ENCODE data around the gene STAT3. TPM values are rescaled to one million over a fixed set of nuclear protein-coding genes. Genes with fewer than 3 reads are reported as not detected.
"Not testable (repeated sequence)": the region's sequence is repeated elsewhere in the genome, so short reads cannot be mapped to it uniquely, and the experiment has no call there.

Gene STAT3
- total and polyA plus RNA-seq, 2 donors from 2014 or later: 55.6 to 327 TPM

DNA sequence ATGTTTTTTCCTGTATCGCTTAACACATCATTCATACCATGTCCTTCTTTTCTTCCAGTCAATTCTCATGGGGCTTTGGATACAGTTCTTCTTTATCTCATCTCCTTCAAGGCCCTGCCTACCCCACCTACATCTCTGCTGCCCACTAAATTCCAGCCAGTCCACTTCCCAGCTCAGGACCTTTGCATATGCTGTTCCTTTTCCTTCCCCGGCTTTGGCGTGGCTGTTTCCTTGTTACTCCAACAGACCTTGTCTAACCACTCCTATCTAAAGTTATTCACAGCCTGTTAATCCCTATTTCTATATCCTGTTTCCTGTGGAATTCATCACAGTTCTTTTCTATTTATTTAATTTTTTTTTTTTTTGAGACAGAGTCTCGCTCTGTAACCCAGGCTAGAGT lies 6.6 kb upstream of the STAT3 start:
- Histone ChIP-seq H3K9me3 (ENCODE audit: control insufficient read depth in 2 of 3, insufficient read depth in 1 of 3, low read length in 3 of 3) (no peaks in the 10 kb centered on the region), H3K27me3 (ENCODE audit: control insufficient read depth, insufficient read depth, low read length) (no peaks in the 10 kb centered on the region), H3K36me3 (ENCODE audit: control insufficient read depth in 2 of 3, insufficient read depth in 3 of 3, low read length in 3 of 3) (no peaks in the 10 kb centered on the region), H3K27ac (ENCODE audit: low read depth in 2 of 2, low read length in 2 of 2) (no peak overlapping the region), H3K9ac (ENCODE audit: low read length in 3 of 3) (no peak overlapping the region), H3K4me3 (ENCODE audit: low read length in 3 of 3) (no peak overlapping the region), H3K4me1 (ENCODE audit: control insufficient read depth in 2 of 3, insufficient read depth in 2 of 3, low read depth in 1 of 3, low read length in 3 of 3) (no peaks in the 10 kb centered on the region)
- DNase-seq (no peak), FAIRE-seq (no peak)
- intact Hi-C loops (cut with DNase I): no loop called here
- TF ChIP-seq CTCF (IDR thresholded peaks at IDR 0.05; ENCODE audit: borderline replicate concordance, extremely low read depth, insufficient read depth): no peak

DNA sequence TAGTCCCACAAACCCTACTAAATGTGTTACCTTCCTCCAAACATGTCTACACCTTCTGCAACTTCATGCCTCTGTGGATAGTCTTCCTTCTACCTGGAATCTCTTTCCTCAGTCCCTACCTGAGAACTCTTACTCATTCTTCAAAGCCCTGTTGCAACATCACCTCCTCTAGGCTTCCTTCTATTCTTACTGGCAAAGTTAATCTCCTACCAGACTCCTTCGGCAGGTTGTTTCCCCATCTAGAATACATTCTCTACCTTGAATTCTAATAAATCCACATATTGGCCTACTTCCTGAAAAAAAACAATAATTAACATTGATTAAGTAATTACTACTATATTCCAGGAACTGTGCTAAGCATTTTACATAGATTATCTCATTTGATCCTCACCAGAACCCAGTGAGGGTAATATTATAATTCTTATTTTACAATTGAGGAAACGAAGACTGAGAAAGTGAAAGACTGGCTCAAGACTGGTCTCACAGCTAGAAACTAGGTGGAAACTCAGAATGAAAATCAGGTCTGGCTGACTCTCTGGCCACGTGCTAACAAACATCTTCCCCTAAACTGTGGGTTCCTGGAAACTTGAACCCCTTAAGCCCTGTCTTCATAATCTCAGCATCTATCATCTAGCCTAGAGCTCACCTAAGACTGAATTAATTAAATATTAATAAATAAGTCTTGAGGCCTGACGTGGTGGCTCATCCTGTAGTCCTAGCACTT lies 4.6 kb upstream of the STAT3 start:
- no peak overlapping the region for H3K4me3 ChIP-seq (ENCODE audit: low read length in 3 of 3)
- intact Hi-C loops (cut with DNase I): no loop called here
- no peak for TF ChIP-seq CTCF (IDR thresholded peaks at IDR 0.05; ENCODE audit: borderline replicate concordance, extremely low read depth, insufficient read depth)
- FAIRE-seq (no peak), DNase-seq (no peak)
- H3K9ac ChIP-seq (ENCODE audit: low read length in 3 of 3): no peak overlapping the region
- H3K9me3 ChIP-seq (ENCODE audit: control insufficient read depth in 2 of 3, insufficient read depth in 1 of 3, low read length in 3 of 3): no peaks in the 10 kb centered on the region
- no peaks in the 10 kb centered on the region for H3K27me3 ChIP-seq (ENCODE audit: control insufficient read depth, insufficient read depth, low read length)
- H3K27ac ChIP-seq (ENCODE audit: low read depth in 2 of 2, low read length in 2 of 2): no peak overlapping the region
- peaks cover 0 to 4% (median 2%) of the 10 kb centered on the region in 3 donors for H3K4me1 ChIP-seq (ENCODE audit: control insufficient read depth in 2 of 3, insufficient read depth in 2 of 3, low read depth in 1 of 3, low read length in 3 of 3)
- H3K36me3 ChIP-seq (ENCODE audit: control insufficient read depth in 2 of 3, insufficient read depth in 3 of 3, low read length in 3 of 3): no peaks in the 10 kb centered on the region

- H3K9me3 ChIP-seq (ENCODE audit: control insufficient read depth in 2 of 3, insufficient read depth in 1 of 3, low read length in 3 of 3); H3K36me3 ChIP-seq (ENCODE audit: control insufficient read depth in 2 of 3, insufficient read depth in 3 of 3, low read length in 3 of 3); FAIRE-seq; intact Hi-C loops (cut with DNase I); H3K4me1 ChIP-seq (ENCODE audit: control insufficient read depth in 2 of 3, insufficient read depth in 2 of 3, low read depth in 1 of 3, low read length in 3 of 3); H3K9ac ChIP-seq (ENCODE audit: low read length in 3 of 3); H3K4me3 ChIP-seq (ENCODE audit: low read length in 3 of 3); H3K27ac ChIP-seq (ENCODE audit: low read depth in 2 of 2, low read length in 2 of 2); H3K27me3 ChIP-seq (ENCODE audit: control insufficient read depth, insufficient read depth, low read length); DNase-seq: not testable (repeated sequence)
Observed at GRCh38 chr17:42391439-42391838, 3.2 kb upstream of the STAT3 start.

DNA sequence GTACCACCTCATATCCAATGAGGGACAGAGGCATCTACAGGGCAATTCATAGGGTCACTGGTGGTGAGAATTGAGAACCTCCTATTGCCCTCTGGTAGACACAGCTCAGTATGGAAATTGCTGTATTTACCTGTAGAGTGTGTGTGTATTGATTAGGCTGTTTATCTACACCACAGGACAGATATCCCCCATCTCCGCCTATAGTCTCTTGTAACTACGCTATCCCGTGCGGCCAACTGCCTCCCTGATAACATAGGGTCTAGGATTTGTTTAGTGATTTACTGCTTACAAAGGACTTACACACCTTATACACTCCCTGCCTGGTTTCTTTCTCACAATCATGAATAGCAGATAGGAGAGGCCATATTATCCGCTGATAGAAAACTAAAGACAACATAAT lies 1.7 kb upstream of the STAT3 start:
- Histone ChIP-seq H3K9me3 (ENCODE audit: control insufficient read depth in 2 of 3, insufficient read depth in 1 of 3, low read length in 3 of 3) (no peaks in the 10 kb centered on the region), H3K4me3 (ENCODE audit: low read length in 3 of 3) (no peak overlapping the region), H3K27ac (ENCODE audit: low read depth in 2 of 2, low read length in 2 of 2) (peak overlapping the region in 1 of 2 donors; percentile 86), H3K9ac (ENCODE audit: low read length in 3 of 3) (no peak overlapping the region), H3K36me3 (ENCODE audit: control insufficient read depth in 2 of 3, insufficient read depth in 3 of 3, low read length in 3 of 3) (no peaks in the 10 kb centered on the region), H3K27me3 (ENCODE audit: control insufficient read depth, insufficient read depth, low read length) (no peaks in the 10 kb centered on the region), H3K4me1 (ENCODE audit: control insufficient read depth in 2 of 3, insufficient read depth in 2 of 3, low read depth in 1 of 3, low read length in 3 of 3) (peaks cover 2 to 7% (median 3%) of the 10 kb centered on the region in 3 donors)
- FAIRE-seq: no peak
- DNase-seq: no peak
- intact Hi-C loops (cut with DNase I): no loop called here
- no peak for TF ChIP-seq CTCF (IDR thresholded peaks at IDR 0.05; ENCODE audit: borderline replicate concordance, extremely low read depth, insufficient read depth)

All from kidney (tissue), 14 donors.